ENCODE data around the gene FOXO3.

- TF ChIP-seq CTCF (IDR thresholded peaks at IDR 0.05) (no peak), ZBTB33 (IDR thresholded peaks at IDR 0.05; ENCODE audit: borderline replicate concordance, low read depth) (no peak), POLR2AphosphoS5 (IDR thresholded peaks at IDR 0.05; ENCODE audit: low read depth, low read length) (no peak), GABPA (IDR thresholded peaks at IDR 0.05; ENCODE audit: low read depth) (no peak), CHD2 (IDR thresholded peaks at IDR 0.05; ENCODE audit: low read length, partially characterized antibody) (no peak), MAX (IDR thresholded peaks at IDR 0.05; ENCODE audit: low read depth) (no peak), PBX3 (IDR thresholded peaks at IDR 0.05) (no peak), RFX5 (IDR thresholded peaks at IDR 0.05; ENCODE audit: low read length) (no peak), RXRA (IDR thresholded peaks at IDR 0.05; ENCODE audit: borderline replicate concordance, low read depth) (no peak), JUND (IDR thresholded peaks at IDR 0.05) (no peak), FOXJ3 (CRISPR knock-in tag; IDR thresholded peaks at IDR 0.05) (no peak)
Measured at GRCh38 chr6:108733706-108734265, 173.1 kb downstream of the FOXO3 start.

Data from SK-N-SH (cell line).